ENCODE results near the gene POLR2L.

POLR2L gene

DNA sequence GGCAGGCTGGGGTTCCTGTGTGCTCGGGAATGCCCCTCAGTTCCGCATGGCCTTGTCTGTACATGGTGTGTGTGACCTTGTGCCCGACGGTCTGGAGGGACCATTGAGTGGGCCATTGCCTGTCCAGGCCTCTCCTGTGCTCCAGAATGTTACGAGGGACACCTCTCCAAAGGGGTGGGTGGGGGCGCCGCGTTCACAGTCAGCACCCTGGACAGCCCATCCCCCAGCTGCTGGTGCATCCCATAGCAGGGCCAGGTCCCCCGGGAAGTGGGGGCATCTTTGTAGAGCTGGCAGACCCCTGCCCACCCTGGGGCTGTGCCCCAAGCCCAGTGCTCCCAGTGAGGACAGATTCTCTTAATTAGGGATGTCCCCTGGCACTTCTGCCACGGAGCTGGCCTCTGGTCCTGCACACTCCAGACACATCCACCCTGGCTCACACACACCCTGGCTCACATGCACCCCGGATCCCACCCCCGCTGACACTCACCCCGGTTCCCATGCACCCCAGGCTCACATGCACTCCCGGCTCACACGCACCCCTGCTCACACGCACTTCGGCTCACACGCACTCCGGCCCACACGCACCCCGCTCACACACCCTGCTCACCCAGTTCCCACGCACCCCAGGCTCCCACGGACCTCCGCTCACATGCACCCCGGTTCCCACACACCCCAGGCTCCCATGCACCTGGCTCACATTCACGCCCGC lies 15.9 kb upstream of the POLR2L start:
- no peak for DNase-seq (ENCODE audit: low read depth in 1 of 2, low spot score in 1 of 2)
- in situ Hi-C loops (cut with HindIII; ENCODE audit: low pct_unique_long_range_greater_than_20kb, low sequenced_read_pairs) = no loop called here
- TF ChIP-seq JUND (IDR thresholded peaks at IDR 0.05; ENCODE audit: low read depth) = no peak

- in situ Hi-C loops (cut with HindIII; ENCODE audit: low pct_unique_long_range_greater_than_20kb, low sequenced_read_pairs) = no loop called here
- no peak for DNase-seq (ENCODE audit: low read depth in 1 of 2, low spot score in 1 of 2)
- TF ChIP-seq JUND (IDR thresholded peaks at IDR 0.05; ENCODE audit: low read depth) = no peak
These were observed 14.1 kb upstream of the POLR2L start for GRCh38 chr11:856397-856796.

GRCh38 chr11:855796-856195 lies 13.5 kb upstream of the POLR2L start:
- no peak for DNase-seq (ENCODE audit: low read depth in 1 of 2, low spot score in 1 of 2)
- in situ Hi-C loops (cut with HindIII; ENCODE audit: low pct_unique_long_range_greater_than_20kb, low sequenced_read_pairs) = no loop called here
- TF ChIP-seq JUND (IDR thresholded peaks at IDR 0.05; ENCODE audit: low read depth) = no peak

GRCh38 chr11:855330-855674 lies 13.0 kb upstream of the POLR2L start:
- in situ Hi-C loops (cut with HindIII; ENCODE audit: low pct_unique_long_range_greater_than_20kb, low sequenced_read_pairs) = no loop called here
- no peak for DNase-seq (ENCODE audit: low read depth in 1 of 2, low spot score in 1 of 2)
- no peak for TF ChIP-seq JUND (IDR thresholded peaks at IDR 0.05; ENCODE audit: low read depth)

DNA sequence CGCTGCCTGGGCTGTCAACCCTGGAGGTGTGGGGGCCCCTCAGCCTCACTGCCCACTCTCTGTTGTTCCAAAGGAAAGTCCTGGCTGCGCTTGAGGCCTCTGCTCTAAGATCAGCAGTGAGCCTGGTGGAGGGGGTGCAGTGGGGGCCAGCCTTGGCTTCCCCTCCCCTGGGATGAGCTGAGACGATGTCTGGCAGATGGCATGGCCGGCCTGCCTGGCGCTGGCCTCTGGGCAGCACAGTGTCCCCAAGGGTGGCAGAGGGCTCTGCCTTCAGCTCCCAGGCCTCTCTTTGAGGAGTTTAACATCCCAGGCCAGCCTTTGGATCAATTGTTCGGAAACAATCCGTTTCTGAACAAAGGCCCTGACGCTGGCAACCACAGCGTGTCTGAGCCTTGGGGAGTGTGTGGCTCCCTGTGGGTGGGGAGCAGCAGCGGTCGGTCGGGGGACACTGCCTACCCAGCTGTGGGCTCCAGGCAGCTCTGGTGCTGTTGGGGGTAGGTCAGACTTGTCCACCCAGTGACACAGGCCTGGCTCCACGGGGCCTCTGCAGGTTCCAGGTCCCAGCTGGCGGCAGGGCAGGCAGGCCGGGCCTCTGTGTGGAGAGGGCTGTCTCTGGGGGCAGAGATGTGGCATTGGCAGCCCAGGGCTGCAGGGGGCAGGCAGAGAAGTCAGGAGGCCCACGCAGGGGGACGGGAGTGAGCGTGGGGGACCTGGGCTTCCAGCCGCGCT lies 12.4 kb upstream of the POLR2L start:
- in situ Hi-C loops (cut with HindIII; ENCODE audit: low pct_unique_long_range_greater_than_20kb, low sequenced_read_pairs) = no loop called here
- no peak for TF ChIP-seq JUND (IDR thresholded peaks at IDR 0.05; ENCODE audit: low read depth)
- no peak for DNase-seq (ENCODE audit: low read depth in 1 of 2, low spot score in 1 of 2)

- in situ Hi-C loops (cut with HindIII; ENCODE audit: low pct_unique_long_range_greater_than_20kb, low sequenced_read_pairs) = no loop called here
- TF ChIP-seq JUND (IDR thresholded peaks at IDR 0.05; ENCODE audit: low read depth) = no peak
- DNase-seq (ENCODE audit: low read depth in 1 of 2, low spot score in 1 of 2) = no peak
These were observed 11.5 kb upstream of the POLR2L start for GRCh38 chr11:853682-854448.

GRCh38 chr11:852762-853161 lies 10.4 kb upstream of the POLR2L start:
- in situ Hi-C loops (cut with HindIII; ENCODE audit: low pct_unique_long_range_greater_than_20kb, low sequenced_read_pairs) = no loop called here

GRCh38 chr11:850775-851763 lies 8.7 kb upstream of the POLR2L start:
- in situ Hi-C loops (cut with HindIII; ENCODE audit: low pct_unique_long_range_greater_than_20kb, low sequenced_read_pairs) = no loop called here

More at GRCh38 chr11:852762-853161, 10.4 kb upstream of the POLR2L start:
- DNase-seq (ENCODE audit: low read depth in 1 of 2, low spot score in 1 of 2) = no peak
- TF ChIP-seq JUND (IDR thresholded peaks at IDR 0.05; ENCODE audit: low read depth) = no peak

DNA sequence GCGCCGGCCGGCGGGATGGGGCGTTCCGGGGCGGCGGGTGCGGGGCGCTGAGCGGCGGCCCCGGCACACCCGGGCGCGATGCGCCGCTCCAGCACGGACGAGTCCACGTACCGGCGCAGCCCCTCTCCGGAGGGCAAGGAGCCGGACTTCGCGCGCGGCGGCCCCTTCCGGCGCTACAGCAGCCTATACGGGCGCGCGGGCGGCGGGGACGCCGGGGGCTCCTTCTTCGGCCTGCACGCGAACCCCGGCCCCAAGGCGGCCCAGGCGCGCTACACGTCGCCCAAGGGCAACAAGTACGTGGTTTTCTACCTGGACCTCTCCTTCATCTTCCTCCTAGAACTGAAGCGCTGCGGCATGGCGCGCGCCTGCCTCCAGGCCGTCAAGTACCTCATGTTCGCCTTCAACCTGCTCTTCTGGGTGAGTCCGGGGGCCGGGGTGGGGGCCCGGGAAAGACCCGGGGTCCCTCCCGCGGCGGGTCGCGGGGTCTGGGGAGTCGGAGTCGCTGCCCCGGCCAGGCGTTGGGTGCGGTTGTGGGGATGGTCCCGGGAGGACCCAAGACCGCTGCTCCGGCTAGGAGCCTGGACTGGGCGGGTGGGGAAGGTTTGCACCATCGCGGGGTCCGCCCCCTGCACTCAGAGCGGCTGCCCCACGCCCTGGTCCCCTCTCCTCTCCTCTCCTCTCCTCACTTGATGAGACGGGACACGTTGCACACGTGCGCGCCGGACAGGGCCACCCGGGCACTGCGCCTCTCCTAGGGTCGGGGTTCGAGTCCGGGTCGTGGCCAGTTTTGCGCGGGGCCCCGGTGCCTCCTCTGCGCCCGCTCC lies 7.8 kb upstream of the POLR2L start:
- no peak for TF ChIP-seq JUND (IDR thresholded peaks at IDR 0.05; ENCODE audit: low read depth)
- DNase-seq (ENCODE audit: low read depth in 1 of 2, low spot score in 1 of 2) = no peak
- in situ Hi-C loops (cut with HindIII; ENCODE audit: low pct_unique_long_range_greater_than_20kb, low sequenced_read_pairs) = no loop called here

More at GRCh38 chr11:850775-851763, 8.7 kb upstream of the POLR2L start:
- no peak for TF ChIP-seq JUND (IDR thresholded peaks at IDR 0.05; ENCODE audit: low read depth)
- no peak for DNase-seq (ENCODE audit: low read depth in 1 of 2, low spot score in 1 of 2)

- DNase-seq (ENCODE audit: low read depth in 1 of 2, low spot score in 1 of 2) = no peak
- in situ Hi-C loops (cut with HindIII; ENCODE audit: low pct_unique_long_range_greater_than_20kb, low sequenced_read_pairs) = no loop called here
- no peak for TF ChIP-seq JUND (IDR thresholded peaks at IDR 0.05; ENCODE audit: low read depth)
These were observed 6.9 kb upstream of the POLR2L start for GRCh38 chr11:849104-849824.

Data from T47D (cell line).